NB4 (cell line): ENCODE data around the gene MAST4.

ENCODE experiments used
- DNase-seq: peaks from one replicate; pipeline ENCODE4 v3.0.0; 2010; ENCODE audit warnings: low read depth
- H3K4me3 ChIP-seq: one replicate; pipeline ENCODE4 v1.5.1; 2011; ENCODE audit warnings: mild to moderate bottlenecking, low read depth, low read length, moderate library complexity
- MYC ChIP-seq: IDR thresholded peaks from 2 replicates; pipeline ENCODE4 v1.6.1; 2011; ENCODE audit warnings: low read depth, low read length
- POLR2A ChIP-seq: IDR thresholded peaks from 2 replicates; pipeline ENCODE4 v1.6.1; 2011; ENCODE audit warnings: mild to moderate bottlenecking; ENCODE audit not compliant: insufficient read length; ENCODE audit errors: extremely low read depth
- TF ChIP-seq, protein P1 (sequence below): IDR thresholded peaks from one replicate; pipeline ENCODE4 v1.5.1; 2012; ENCODE audit warnings: low read depth, low read length
- TF ChIP-seq, protein P2 (sequence below): IDR thresholded peaks from 2 replicates; pipeline ENCODE4 v1.6.1; 2011; ENCODE audit warnings: low read depth, low read length

The MAST4 gene

DNA sequence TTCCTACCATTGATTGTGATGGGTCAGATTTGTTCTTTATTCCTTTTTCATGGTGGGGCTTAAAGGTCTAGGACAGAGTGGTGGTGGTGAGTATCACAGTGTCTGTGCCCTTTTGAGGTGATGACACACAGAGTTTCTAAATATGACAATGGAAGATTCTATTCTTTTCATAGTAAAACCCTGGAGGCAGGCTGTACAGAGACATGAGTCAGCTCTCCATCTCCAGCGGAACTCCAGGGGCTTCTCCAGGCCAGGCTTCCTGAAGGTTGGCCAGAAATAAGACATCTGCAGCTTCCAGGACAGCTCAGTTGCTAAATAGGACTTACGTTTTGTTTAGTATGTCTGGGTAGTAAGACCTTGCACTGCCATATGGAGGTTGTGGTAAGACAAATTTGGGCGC lies 370.9 kb downstream of the MAST4 start:
- no peak for DNase-seq
- TF ChIP-seq MYC (no peak), POLR2A (no peak)
- TF ChIP-seq, protein P1, sequence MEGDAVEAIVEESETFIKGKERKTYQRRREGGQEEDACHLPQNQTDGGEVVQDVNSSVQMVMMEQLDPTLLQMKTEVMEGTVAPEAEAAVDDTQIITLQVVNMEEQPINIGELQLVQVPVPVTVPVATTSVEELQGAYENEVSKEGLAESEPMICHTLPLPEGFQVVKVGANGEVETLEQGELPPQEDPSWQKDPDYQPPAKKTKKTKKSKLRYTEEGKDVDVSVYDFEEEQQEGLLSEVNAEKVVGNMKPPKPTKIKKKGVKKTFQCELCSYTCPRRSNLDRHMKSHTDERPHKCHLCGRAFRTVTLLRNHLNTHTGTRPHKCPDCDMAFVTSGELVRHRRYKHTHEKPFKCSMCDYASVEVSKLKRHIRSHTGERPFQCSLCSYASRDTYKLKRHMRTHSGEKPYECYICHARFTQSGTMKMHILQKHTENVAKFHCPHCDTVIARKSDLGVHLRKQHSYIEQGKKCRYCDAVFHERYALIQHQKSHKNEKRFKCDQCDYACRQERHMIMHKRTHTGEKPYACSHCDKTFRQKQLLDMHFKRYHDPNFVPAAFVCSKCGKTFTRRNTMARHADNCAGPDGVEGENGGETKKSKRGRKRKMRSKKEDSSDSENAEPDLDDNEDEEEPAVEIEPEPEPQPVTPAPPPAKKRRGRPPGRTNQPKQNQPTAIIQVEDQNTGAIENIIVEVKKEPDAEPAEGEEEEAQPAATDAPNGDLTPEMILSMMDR = no peak
- TF ChIP-seq, protein P2, sequence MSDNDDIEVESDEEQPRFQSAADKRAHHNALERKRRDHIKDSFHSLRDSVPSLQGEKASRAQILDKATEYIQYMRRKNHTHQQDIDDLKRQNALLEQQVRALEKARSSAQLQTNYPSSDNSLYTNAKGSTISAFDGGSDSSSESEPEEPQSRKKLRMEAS = no peak
- H3K4me3 ChIP-seq = no peak overlapping the region

DNA sequence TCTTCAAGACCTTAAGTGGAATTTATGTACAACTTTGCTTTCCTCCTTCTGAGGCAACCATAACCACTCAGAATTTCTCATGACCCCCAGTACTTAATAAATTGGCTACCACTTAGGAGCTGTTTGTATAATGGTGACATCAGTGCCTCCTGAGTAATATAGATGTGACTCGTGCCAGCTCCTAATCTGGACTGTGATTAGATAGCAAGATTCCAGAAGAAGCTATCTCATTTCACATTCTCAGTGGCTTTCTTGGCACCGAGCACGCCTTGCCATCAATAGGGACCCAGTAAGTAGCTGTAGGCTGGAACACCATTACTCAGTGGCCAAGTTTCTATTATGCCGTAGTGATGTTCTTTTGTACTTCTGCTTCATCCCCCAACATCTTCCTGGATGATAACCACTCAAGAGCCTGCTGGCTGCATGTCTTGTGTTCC lies 371.7 kb downstream of the MAST4 start:
- no peak for DNase-seq
- no peak overlapping the region for H3K4me3 ChIP-seq
- TF ChIP-seq, protein P1 = no peak
- TF ChIP-seq POLR2A = no peak
- TF ChIP-seq, protein P2 = no peak
- TF ChIP-seq MYC = no peak

DNA sequence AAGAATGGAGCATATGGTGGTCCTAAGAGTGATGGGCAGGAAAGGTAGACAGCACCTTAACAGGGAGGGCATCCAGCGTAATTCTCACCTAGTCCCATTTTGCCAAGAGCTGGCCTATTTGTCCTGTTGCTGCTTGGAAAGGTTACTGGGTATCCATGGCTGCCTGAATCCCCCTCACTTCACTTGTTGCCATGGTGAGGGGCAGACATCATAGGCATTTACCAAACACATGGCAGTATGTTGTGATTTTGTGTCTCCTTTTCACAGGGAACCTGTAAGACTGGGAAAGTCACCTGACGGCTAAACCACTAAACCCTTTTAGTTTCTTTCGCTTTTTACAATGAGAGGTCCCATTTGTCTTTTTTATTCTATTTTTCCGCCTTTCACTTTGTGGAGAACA lies 373.3 kb downstream of the MAST4 start:
- TF ChIP-seq POLR2A (no peak), MYC (no peak)
- TF ChIP-seq, protein P2 = no peak
- TF ChIP-seq, protein P1 = no peak
- no peak overlapping the region for H3K4me3 ChIP-seq
- no peak for DNase-seq

DNA sequence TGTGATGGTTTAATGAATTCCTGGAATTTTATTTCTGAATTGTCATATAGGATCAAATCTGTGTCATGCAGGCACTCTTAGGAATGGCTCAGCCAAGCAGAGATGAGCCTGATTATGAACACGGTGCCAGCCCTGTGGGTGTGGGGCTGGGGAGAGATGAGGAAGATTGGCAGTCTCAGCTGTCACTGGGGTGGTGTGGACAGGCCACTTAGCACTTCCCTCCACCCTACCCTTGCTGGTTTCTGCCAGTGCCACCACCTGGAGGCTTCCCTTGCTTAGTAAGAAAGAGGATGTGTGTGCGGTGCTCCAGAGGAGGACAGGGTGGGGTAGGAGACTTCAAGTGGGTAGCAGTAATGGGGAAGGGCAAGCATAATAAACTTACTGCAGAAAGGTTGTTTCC lies 373.8 kb downstream of the MAST4 start:
- TF ChIP-seq, protein P1 = no peak
- TF ChIP-seq, protein P2 = no peak
- TF ChIP-seq POLR2A (no peak), MYC (no peak)
- H3K4me3 ChIP-seq = no peak overlapping the region
- DNase-seq = no peak

DNA sequence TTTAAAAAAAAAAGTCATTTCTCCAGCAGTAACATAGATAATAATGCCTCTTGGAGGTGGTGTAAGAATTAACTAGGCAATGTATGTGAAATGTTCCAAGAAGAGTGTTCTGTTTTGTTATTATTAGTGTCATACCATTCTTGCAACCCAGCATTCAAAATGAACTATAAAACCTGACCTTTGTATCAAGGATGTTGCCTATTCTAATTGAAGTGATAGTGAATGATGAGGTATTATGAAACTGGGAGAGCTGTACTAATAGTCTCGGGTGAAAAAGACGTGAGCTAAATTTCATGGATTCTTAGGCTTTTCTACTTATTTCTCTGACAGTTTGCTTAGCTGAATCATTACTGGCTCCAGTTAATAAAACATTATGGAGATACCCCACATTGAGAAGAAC lies 375.8 kb downstream of the MAST4 start:
- TF ChIP-seq POLR2A = no peak
- TF ChIP-seq, protein P2 = no peak
- DNase-seq = no peak
- H3K4me3 ChIP-seq = no peak overlapping the region

DNA sequence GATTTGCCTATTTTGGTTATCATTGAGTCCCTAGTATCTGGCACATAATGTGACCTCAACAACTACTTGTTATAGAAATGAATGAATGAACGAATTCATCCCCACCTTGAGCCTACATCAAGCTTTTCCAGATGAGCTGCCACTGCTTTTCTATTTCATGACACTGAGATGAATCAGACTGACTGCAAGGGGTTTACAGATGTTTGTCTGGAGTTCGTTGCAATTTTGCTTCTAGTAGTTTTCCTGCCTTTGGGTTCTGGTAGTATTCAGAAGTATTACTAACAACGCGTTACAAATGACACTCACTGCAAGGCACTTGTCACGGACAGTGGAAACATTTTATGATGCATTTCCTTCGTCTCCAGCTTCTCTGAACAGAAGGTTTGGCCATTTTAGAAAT lies 378.1 kb downstream of the MAST4 start:
- H3K4me3 ChIP-seq = no peak overlapping the region
- TF ChIP-seq, protein P1 = no peak
- TF ChIP-seq, protein P2 = no peak
- no peak for TF ChIP-seq MYC
- TF ChIP-seq POLR2A = no peak
- DNase-seq = no peak
